ENCODE data around the gene CEP104.

GRCh38 chr1:3821447-3821846 is 35.6 kb downstream of the CEP104 start:
- TF ChIP-seq EZH2 (IDR thresholded peaks at IDR 0.05; ENCODE audit: low read length) (no peak), CTCF (optimal IDR thresholded peaks at IDR 0.05 in 1 of 3, IDR thresholded peaks at IDR 0.05 in 1 of 3, conservative IDR thresholded peaks at IDR 0.05 in 1 of 3; ENCODE audit: extremely low read depth in 1 of 3, insufficient read depth in 2 of 3, low read length in 3 of 3) (no peak)

Data from keratinocyte (primary cell).